ENCODE measurements around the gene PPIAL4G.
"Not testable (repeated sequence)": the region's sequence is repeated elsewhere in the genome, so short reads cannot be mapped to it uniquely, and the experiment has no call there.

DNA sequence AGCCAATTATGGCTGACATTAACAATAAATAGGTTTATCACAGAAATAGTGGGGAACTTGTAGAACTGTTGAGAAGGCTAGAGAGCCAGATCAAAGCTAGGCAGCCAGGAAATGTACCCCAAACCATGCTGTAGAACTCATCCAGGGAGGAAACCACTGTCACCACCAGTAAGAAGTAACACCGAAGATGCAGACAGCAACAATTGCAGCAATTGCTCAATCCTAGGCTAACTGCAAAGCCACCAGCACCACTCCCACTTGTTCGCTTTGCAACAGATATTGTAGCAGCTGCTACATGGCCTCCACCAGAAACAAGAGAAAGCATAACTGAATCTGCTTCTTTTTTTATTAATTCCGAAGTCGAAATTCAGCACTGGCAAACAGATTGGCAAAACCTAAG lies 2.0 kb downstream of the PPIAL4G start:
- TF ChIP-seq CTCF (conservative IDR thresholded peaks at IDR 0.05); ZFX (IDR thresholded peaks at IDR 0.05): not testable (repeated sequence)
